SK-N-SH (cell line): ENCODE measurements around the gene FBLN7. TPM values are rescaled to one million over a fixed set of nuclear protein-coding genes. Genes with fewer than 3 reads are reported as not detected.

Experiments used
- CTCF ChIA-PET: fragments of 300-600, 350-600 bp; formaldehyde crosslinking; extraction: SDS; loops from one replicate; lab custom pipeline; 2021; lab: Yijun Ruan, JAX
- POLR2A ChIA-PET: fragments of 350-600 bp; sonication (Branson Sonifier 250); formaldehyde crosslinking; extraction: SDS; loops from one replicate; lab custom pipeline; 2020; ENCODE audit warnings: antibody characterized with exemption, inconsistent platforms; lab: Yijun Ruan, JAX
- DNase-seq: peaks from one replicate; pipeline ENCODE4 v3.0.0; 2012
- H2AFZ ChIP-seq: fragments of 200-600 bp; sonication (generic); 2 replicates; pipeline ENCODE4 v1.8.1; 2016; ENCODE audit warnings: antibody characterized with exemption, mild to moderate bottlenecking, low read depth
- H3F3A ChIP-seq: fragments of 200-600 bp; sonication (generic); replicated peaks from 2 replicates; pipeline ENCODE3; 2016; ENCODE audit warnings: antibody characterized with exemption, mild to moderate bottlenecking; ENCODE audit not compliant: insufficient read depth
- H3K27ac ChIP-seq, 2 experiments: fragments of 200-500 bp in 1 of 2; fragments of 200-600 bp in 1 of 2; sonication (Bioruptor generic) in 1 of 2; sonication (generic), shearing (Covaris generic) in 1 of 2; 2 replicates each; pipeline versions ENCODE4 v1.5.1 to v1.6.1; 2014 to 2016; ENCODE audit warnings: low read depth in 2 of 2, inconsistent platforms in 1 of 2, low read length in 1 of 2, mild to moderate bottlenecking in 1 of 2, mixed read lengths in 1 of 2
- H3K27me3 ChIP-seq: fragments of 200-600 bp; sonication (generic), shearing (Covaris generic); 2 replicates; pipeline ENCODE4 v1.6.1; 2016; ENCODE audit warnings: mixed run types; ENCODE audit not compliant: insufficient read depth
- H3K36me3 ChIP-seq, 2 experiments: fragments of 200-500 bp in 1 of 2; fragments of 200-600 bp in 1 of 2; sonication (Bioruptor generic) in 1 of 2; sonication (generic) in 1 of 2; replicated peaks in 1 of 2; 2 replicates each; pipeline versions ENCODE3 to v1.5.1; 2014 to 2016; ENCODE audit warnings: low read length in 1 of 2, mild to moderate bottlenecking in 1 of 2; ENCODE audit not compliant: insufficient read depth in 2 of 2, control insufficient read depth in 1 of 2
- H3K4me1 ChIP-seq, 2 experiments: fragments of 200-500 bp in 1 of 2; fragments of 200-600 bp in 1 of 2; sonication (Bioruptor generic) in 1 of 2; sonication (generic), shearing (Covaris generic) in 1 of 2; 2 replicates each; pipeline versions ENCODE4 v1.5.1 to v1.6.1; 2014 to 2016; ENCODE audit warnings: low read depth in 1 of 2, low read length in 1 of 2, mixed run types in 1 of 2; ENCODE audit not compliant: insufficient read depth in 2 of 2, control insufficient read depth in 1 of 2
- H3K4me2 ChIP-seq: fragments of 200-600 bp; sonication (generic), shearing (Covaris generic); 2 replicates; pipeline ENCODE4 v1.6.1; 2017; ENCODE audit warnings: mixed run types
- H3K4me3 ChIP-seq, 2 experiments: fragments of 200-500 bp in 1 of 2; fragments of 200-600 bp in 1 of 2; sonication (Bioruptor generic) in 1 of 2; sonication (generic), shearing (Covaris generic) in 1 of 2; 2 replicates each; pipeline versions ENCODE4 v1.5.1 to v1.8.1; 2014 to 2016; ENCODE audit warnings: low read depth in 2 of 2, inconsistent platforms in 1 of 2, low read length in 1 of 2, mild to moderate bottlenecking in 1 of 2, mixed read lengths in 1 of 2, moderate library complexity in 1 of 2
- H3K79me2 ChIP-seq: fragments of 200-600 bp; sonication (generic); 2 replicates; pipeline ENCODE4 v1.8.1; 2017; ENCODE audit warnings: mild to moderate bottlenecking; ENCODE audit not compliant: insufficient read depth
- H3K9ac ChIP-seq: fragments of 200-600 bp; sonication (generic); 2 replicates; pipeline ENCODE4 v1.6.1; 2017; ENCODE audit warnings: mixed run types
- H3K9me2 ChIP-seq: fragments of 200-600 bp; sonication (generic); 2 replicates; pipeline ENCODE4 v1.6.1; 2017; ENCODE audit warnings: mixed run types
- H3K9me3 ChIP-seq: fragments of 200-600 bp; sonication (generic); 2 replicates; pipeline ENCODE4 v1.6.1; 2017; ENCODE audit warnings: mixed run types, mild to moderate bottlenecking, moderate library complexity
- H4K20me1 ChIP-seq: fragments of 200-600 bp; sonication (generic); 2 replicates; pipeline ENCODE4 v1.6.1; 2017; ENCODE audit warnings: mild to moderate bottlenecking, mixed run types; ENCODE audit not compliant: insufficient read depth
- EZH2phosphoT487 ChIP-seq: fragments of 200-600 bp; sonication (generic); IDR thresholded peaks from 2 replicates; pipeline ENCODE4 v1.6.1; 2017; ENCODE audit warnings: low read depth, mixed run types, mild to moderate bottlenecking, antibody characterized with exemption, moderate library complexity, borderline replicate concordance
- FOSL2 ChIP-seq: IDR thresholded peaks from 2 replicates; pipeline ENCODE4 v1.4.0; 2012; ENCODE audit warnings: low read depth, mild to moderate bottlenecking, moderate library complexity, borderline replicate concordance
- MXI1 ChIP-seq: IDR thresholded peaks from 2 replicates; pipeline ENCODE4 v1.6.1; 2012; ENCODE audit warnings: mild to moderate bottlenecking, low read depth, low read length, improper control_type of control experiment
- POLR2AphosphoS5 ChIP-seq: IDR thresholded peaks from 2 replicates; pipeline ENCODE4 v1.6.1; 2012; ENCODE audit warnings: low read depth, low read length
- RFX5 ChIP-seq: IDR thresholded peaks from 2 replicates; pipeline ENCODE4 v1.6.1; 2012; ENCODE audit warnings: mild to moderate bottlenecking, improper control_type of control experiment, low read length
- TEAD4 ChIP-seq: IDR thresholded peaks from 2 replicates; pipeline ENCODE4 v1.4.0; 2012; ENCODE audit warnings: mild to moderate bottlenecking, borderline replicate concordance; ENCODE audit not compliant: insufficient read depth
- USF1 ChIP-seq: IDR thresholded peaks from 2 replicates; pipeline ENCODE4 v1.4.0; 2012; ENCODE audit warnings: low read depth, borderline replicate concordance
- YY1 ChIP-seq: IDR thresholded peaks from 2 replicates; pipeline ENCODE4 v1.4.0; 2012; ENCODE audit warnings: low read depth, mild to moderate bottlenecking
- WGBS: methylation state at CpG from one replicate; pipeline ENCODE4 v1.1.6; 2017; ENCODE audit warnings: low lambda C conversion rate; 5-methylcytosine and 5-hydroxymethylcytosine counted together
- polyA plus RNA-seq, 3 experiments: library from polyadenylated mRNA; depleted of rRNA; stranded (reverse); fragments of >200 nt; gene quantifications; 2 replicates each; pipeline ENCODE4 v1.2.3, GENCODE V29; 2012
- TF ChIP-seq, protein P1 (sequence below): fragments of 200-600 bp; sonication (generic); IDR thresholded peaks from 2 replicates; pipeline ENCODE4 v1.6.1; 2017; ENCODE audit warnings: antibody characterized with exemption, mild to moderate bottlenecking, moderate library complexity

The FBLN7 gene
- polyA plus RNA-seq, 1 of the 3 experiments (the other 2 are of a cell fraction) = 4.4 TPM

GRCh38 chr2:112156152-112156986, 18.2 kb downstream of the FBLN7 start:
- Histone ChIP-seq H3F3A (peaks cover 3% of the 10 kb centered on the region), H3K36me3 (no peaks in the 10 kb centered on the region), H3K4me3 (no peak overlapping the region), H3K9me3 (no peaks in the 10 kb centered on the region), H3K9me2 (no peaks in the 10 kb centered on the region), H3K4me2 (no peak overlapping the region), H3K27me3 (no peaks in the 10 kb centered on the region), H3K79me2 (no peaks in the 10 kb centered on the region), H3K4me1 (no peaks in the 10 kb centered on the region), H2AFZ (no peak overlapping the region), H3K9ac (no peak overlapping the region), H4K20me1 (no peaks in the 10 kb centered on the region), H3K27ac (no peak overlapping the region)
- ChIA-PET CTCF (no interaction called here), POLR2A (no interaction called here)
- no peak for DNase-seq
- WGBS = 84% methylated on average over 20 of the region's 21 CpGs
- TF ChIP-seq MXI1 (no peak), FOSL2 (peak; percentile 34; the same call in 1 of the 2 replicates)

GRCh38 chr2:112157472-112157871, 19.3 kb downstream of the FBLN7 start:
- DNase-seq = no peak
- Histone ChIP-seq H3K9me2 (no peaks in the 10 kb centered on the region), H3K27me3 (no peaks in the 10 kb centered on the region), H3K4me2 (no peak overlapping the region), H3K4me3 (no peak overlapping the region), H3F3A (peaks cover 3% of the 10 kb centered on the region), H3K36me3 (no peaks in the 10 kb centered on the region), H3K27ac (no peak overlapping the region), H4K20me1 (no peaks in the 10 kb centered on the region), H2AFZ (no peak overlapping the region), H3K79me2 (no peaks in the 10 kb centered on the region), H3K9me3 (no peaks in the 10 kb centered on the region), H3K4me1 (no peaks in the 10 kb centered on the region), H3K9ac (no peak overlapping the region)
- no peak for TF ChIP-seq EZH2phosphoT487
- TF ChIP-seq YY1 = no peak
- TF ChIP-seq RFX5 = no peak
- no peak for TF ChIP-seq USF1
- TF ChIP-seq POLR2AphosphoS5 = no peak
- no peak for TF ChIP-seq TEAD4
- TF ChIP-seq, protein P1, sequence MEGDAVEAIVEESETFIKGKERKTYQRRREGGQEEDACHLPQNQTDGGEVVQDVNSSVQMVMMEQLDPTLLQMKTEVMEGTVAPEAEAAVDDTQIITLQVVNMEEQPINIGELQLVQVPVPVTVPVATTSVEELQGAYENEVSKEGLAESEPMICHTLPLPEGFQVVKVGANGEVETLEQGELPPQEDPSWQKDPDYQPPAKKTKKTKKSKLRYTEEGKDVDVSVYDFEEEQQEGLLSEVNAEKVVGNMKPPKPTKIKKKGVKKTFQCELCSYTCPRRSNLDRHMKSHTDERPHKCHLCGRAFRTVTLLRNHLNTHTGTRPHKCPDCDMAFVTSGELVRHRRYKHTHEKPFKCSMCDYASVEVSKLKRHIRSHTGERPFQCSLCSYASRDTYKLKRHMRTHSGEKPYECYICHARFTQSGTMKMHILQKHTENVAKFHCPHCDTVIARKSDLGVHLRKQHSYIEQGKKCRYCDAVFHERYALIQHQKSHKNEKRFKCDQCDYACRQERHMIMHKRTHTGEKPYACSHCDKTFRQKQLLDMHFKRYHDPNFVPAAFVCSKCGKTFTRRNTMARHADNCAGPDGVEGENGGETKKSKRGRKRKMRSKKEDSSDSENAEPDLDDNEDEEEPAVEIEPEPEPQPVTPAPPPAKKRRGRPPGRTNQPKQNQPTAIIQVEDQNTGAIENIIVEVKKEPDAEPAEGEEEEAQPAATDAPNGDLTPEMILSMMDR = no peak
- WGBS = 68% methylated on average over 3 of the region's 3 CpGs
- POLR2A ChIA-PET = no interaction called here
- CTCF ChIA-PET = no interaction called here
